IPS-NIHi7 (cell line): ENCODE results near the gene YIPF1.
"Not testable (repeated sequence)": the region's sequence is repeated elsewhere in the genome, so short reads cannot be mapped to it uniquely, and the experiment has no call there.

Experiments
- DNase-seq: peaks from one replicate; pipeline ENCODE4 v3.0.0; 2012; ENCODE audit warnings: mixed read lengths; ENCODE audit errors: extremely low spot score

Gene YIPF1

GRCh38 chr1:53895421-53895820, 5.8 kb upstream of the YIPF1 start:
- no peak for DNase-seq

DNA sequence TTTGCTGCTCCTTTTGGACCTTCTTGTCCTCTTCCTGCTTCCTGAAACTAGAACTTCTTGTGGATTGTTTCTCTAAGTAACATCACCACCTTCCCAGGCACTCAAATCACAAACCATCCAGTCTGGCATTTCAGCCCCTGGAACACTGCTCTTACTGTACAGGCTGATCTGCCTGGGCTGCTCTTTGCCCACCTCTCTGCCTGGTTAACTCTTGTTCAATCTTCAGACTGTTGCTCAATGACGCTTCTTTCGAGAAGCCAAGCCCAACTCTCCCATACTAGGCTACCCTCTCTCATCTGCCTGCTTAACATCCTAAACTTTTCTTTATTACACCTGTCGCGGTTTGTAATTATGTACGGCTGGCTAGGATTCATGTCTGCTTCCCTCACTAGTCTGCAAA, 5.0 kb upstream of the YIPF1 start:
- DNase-seq, result no peak

DNA sequence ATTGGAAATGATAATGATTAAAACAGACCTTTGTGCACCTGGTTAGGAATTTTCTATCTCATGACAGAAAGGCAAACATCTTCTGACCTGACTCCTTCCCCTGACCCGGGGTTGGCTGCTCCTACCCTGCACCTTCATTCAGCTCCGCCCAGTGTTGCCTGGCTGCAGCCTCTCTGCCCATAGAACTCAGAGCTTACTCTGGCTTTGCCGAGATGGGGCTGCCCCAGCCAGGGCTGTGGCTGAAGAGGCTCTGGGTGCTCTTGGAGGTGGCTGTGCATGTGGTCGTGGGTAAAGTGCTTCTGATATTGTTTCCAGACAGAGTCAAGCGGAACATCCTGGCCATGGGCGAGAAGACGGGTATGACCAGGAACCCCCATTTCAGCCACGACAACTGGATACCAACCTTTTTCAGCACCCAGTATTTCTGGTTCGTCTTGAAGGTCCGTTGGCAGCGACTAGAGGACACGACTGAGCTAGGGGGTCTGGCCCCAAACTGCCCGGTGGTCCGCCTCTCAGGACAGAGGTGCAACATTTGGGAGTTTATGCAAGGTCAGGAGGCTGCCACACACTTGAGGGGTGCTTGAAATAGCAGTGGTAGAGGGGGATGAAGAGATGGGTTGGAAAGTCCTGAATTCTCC, 4.5 kb upstream of the YIPF1 start, which contains the start of gene DIO1:
Gene DIO1, plus strand, starts transcription at position 189 of the 638 bp plus-strand sequence. Its CDS starts 24 bp downstream, at position 213.
- peak; percentile 59 for DNase-seq

GRCh38 chr1:53892911-53893310, 3.3 kb upstream of the YIPF1 start:
- DNase-seq, result no peak

DNA sequence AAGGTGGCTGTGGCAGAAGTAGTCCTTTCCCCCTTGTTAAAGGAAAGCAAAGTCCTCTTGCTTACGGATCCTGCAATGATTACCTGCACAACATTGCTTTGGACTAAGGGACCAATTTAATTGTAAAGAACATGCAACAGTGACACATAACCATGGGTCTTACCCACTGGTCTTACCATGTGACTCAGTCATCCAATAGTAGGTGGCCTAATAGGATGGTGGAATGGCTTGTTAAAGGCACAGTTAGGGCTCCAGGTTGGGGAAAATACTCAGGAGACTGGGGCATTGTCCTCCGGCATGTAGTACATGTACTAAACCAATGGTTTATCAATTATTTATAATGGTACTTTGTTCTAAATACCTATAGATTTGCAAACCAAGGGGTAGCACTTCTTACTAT, 2.1 kb upstream of the YIPF1 start:
- no peak for DNase-seq

GRCh38 chr1:53891018-53891417, 1.4 kb upstream of the YIPF1 start:
- no peak for DNase-seq

GRCh38 chr1:53890522-53890941, 935 bp upstream of the YIPF1 start:
- DNase-seq, result no peak

DNA sequence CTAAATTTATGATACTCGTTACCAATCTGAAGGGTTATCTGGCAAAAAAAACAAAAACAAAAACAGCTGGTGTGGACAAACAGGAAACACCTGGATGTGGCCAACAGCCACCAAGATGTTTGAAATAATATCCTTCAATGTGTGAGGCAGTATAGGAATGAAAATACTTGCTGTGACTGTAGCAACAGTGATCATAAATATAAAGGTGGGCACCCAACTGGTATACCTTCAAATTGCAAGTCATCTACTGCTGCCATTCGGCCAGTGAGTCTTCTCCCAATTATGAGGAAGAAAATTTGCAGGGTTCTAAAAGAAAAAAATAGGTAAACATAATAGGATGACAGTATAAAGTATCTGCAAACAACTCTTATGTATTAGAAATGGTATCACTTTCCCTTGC, 916 bp downstream of the YIPF1 start:
- DNase-seq, result no peak

- not testable (repeated sequence) for DNase-seq
Measured at GRCh38 chr1:53883600-53883999, 6.0 kb downstream of the YIPF1 start.

DNA sequence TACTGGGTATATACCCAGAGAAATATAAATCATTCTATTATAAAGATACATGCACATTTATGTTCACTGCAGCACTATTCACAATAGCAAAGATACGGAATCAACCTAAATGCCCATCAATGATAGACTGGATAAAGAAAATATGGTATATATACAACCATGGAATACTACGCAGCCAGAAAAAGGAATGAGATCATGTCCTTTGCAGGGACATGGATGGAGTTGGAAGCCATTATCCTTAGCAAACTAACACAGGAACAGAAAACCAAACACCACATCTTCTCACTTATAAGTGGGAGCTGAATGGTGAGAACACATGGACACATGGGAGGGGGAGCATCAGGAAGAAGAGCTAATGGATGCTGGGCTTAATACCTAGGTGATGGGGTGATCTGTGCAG, 7.7 kb downstream of the YIPF1 start:
- DNase-seq, result not testable (repeated sequence)

DNA sequence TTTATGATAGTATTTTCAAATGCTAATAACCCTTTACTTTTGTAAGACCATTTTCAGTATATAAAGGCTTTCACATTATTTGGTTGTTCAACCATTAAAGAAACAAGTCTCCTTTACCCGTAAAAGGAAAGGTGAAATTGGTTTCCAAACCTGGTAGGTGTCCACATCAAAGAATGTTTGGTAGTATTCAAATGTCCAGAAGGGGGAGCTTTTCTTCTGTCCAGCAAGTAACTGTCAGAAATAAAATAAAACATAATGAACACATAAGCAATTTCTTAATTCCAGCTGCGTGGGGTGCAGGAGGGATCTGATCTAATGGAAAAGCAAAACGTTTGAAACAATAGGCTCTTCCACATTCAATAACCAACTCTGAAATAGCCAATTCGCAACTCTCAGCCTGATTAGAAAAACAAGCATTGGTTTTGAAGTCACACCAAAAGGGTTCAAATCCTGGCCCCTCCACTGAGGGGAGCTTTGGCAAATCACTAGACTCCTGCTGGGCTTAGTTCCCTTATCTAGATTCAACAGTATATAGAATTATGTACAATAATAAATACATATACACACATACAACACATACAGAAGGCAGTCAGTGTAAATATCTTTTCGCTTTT, 11.0 kb downstream of the YIPF1 start:
- DNase-seq, result peak; percentile 40

DNA sequence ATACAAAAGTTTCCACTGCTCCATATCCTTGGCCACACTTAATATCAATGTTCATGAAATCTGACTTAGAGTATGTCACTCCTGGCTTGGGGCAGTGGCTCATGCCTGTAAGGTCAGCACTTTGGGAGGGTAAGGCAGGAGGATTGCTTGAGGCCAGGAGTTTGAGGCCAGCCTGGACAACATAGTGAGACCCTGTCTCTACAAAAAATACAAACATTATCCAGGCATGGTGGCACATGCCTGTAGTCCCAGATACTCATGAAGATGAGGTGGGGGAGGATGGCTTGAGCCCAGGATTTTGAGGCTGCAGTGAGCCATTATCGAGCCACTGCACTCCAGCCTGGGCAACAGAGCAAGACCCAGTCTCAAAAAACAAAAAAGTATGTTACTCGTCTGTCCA, 14.4 kb downstream of the YIPF1 start:
- not testable (repeated sequence) for DNase-seq

GRCh38 chr1:53871773-53872484, 17.7 kb downstream of the YIPF1 start:
- no peak for DNase-seq

GRCh38 chr1:53871221-53871620, 18.4 kb downstream of the YIPF1 start:
- DNase-seq, result no peak

- DNase-seq, result no peak
Measured at GRCh38 chr1:53869454-53870117, 20.0 kb downstream of the YIPF1 start.

DNA sequence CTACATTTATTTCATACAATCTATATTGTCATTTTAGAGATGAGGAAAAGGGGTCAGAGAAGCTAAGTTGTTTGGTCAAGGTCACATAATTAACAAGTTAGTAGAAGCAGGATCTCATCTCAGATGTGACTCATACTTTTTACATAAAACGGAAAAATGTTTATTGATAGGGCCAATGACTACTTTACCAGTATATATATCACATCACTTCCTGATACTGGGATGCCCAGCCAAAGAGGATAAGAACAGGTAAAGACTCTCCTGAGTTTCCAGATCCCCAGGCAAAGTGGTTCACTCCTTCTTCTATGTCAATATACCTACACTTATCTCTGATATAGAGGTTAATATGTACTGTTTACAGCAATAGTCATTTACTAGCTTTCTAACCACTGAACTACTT, 21.0 kb downstream of the YIPF1 start:
- DNase-seq, result no peak

GRCh38 chr1:53862507-53862906, 27.1 kb downstream of the YIPF1 start:
- DNase-seq, result no peak

GRCh38 chr1:53860967-53861411, 28.6 kb downstream of the YIPF1 start:
- peak; percentile 81 for DNase-seq

DNA sequence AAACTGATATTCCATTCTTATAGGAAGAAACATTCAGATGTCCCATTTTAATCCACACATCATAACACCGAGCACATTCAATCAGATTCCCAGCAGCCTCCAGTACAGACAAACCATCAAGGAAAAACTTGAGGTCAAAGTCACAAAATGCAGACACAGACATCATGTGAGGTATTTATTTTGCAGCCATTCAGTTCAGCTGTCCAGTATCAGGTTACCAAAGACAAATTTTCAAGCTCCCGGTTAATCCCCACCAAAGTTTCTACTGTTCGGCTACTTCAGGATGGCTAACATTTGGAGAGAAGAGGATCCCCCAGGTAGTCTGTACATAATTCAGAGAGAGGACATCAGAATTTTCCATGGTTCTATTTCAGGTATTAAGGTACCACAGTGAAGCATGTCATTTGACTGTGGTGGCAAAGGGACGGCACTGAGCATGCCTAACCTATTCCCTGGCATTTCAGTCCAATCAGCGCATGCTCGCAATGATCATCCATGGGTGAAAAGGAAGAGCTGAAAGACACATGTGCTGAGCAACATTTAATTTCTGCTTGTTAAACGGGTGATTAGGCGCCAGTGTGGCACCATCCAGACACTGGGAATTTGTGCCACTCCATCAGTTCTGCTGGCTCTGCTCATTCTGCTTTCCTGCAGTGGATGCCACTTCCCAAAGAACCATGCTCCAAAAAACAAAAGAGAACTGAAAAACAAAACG, 37.9 kb downstream of the YIPF1 start:
- no peak for DNase-seq

GRCh38 chr1:53850082-53850673, 39.4 kb downstream of the YIPF1 start:
- no peak for DNase-seq

GRCh38 chr1:53847980-53848379, 41.6 kb downstream of the YIPF1 start:
- DNase-seq, result no peak
